K562 (cell line): Measurements from ENCODE around the gene PPP1CA. TPM values are rescaled to one million over a fixed set of nuclear protein-coding genes. Genes with fewer than 3 reads are reported as not detected.

ENCODE experiments used
- ATAC-seq: fragments of 200-7000 bp; cut with Tn5 transposase; 3 replicates; pipeline ENCODE4 v1.9.1; 2020; ENCODE audit warnings: moderate library complexity
- BruUV-seq: library from RNA; stranded (reverse); fragments of 400-500 nt; replicated peaks from 2 replicates; lab custom pipeline; 2021; lab: Mats Ljungman, UMichigan
- CTCF ChIA-PET: fragments of 300-600 bp; formaldehyde crosslinking; extraction: SDS; loops from one replicate; lab custom pipeline; 2021; ENCODE audit warnings: low intra/inter-chr PET ratio; lab: Yijun Ruan, JAX
- POLR2A ChIA-PET: fragments of 300-600, 350-650 bp; sonication (Branson Sonifier 250); formaldehyde crosslinking; extraction: SDS; loops from one replicate; lab custom pipeline; 2021; ENCODE audit warnings: antibody characterized with exemption, inconsistent platforms; lab: Yijun Ruan, JAX
- DNase-seq, 4 experiments: peaks; one replicate each; pipeline versions ENCODE4 v3.0.0 to v3.0.0-alpha.2; 2011 to 2018; ENCODE audit warnings: low spot score in 3 of 4, mixed read lengths in 3 of 4; ENCODE audit errors: extremely low read depth in 1 of 4
- FAIRE-seq: peaks from 2 replicates; lab custom pipeline; 2011; peaks lifted over from hg19 to GRCh38; lab: Jason Lieb, UNC
- H2AFZ ChIP-seq: 2 replicates; pipeline ENCODE4 v1.6.0; 2011; ENCODE audit warnings: low read depth, low read length, control low read depth, inconsistent platforms
- H3K27ac ChIP-seq: fragments of 200-600 bp; 3 replicates; pipeline ENCODE4 v1.8.0; 2011; ENCODE audit warnings: low read depth, mild to moderate bottlenecking, control low read depth, inconsistent platforms, low read length, moderate library complexity, mixed read lengths; ENCODE audit errors: extremely low read depth
- H3K27me3 ChIP-seq, 2 experiments: fragments of 300-600 bp in 1 of 2; 2 replicates in 1 of 2; 3 replicates in 1 of 2; pipeline versions ENCODE4 v1.6.0 to v1.8.0; 2011; ENCODE audit warnings: inconsistent platforms in 2 of 2, low read length in 2 of 2, mild to moderate bottlenecking in 1 of 2, mixed read lengths in 1 of 2, moderate library complexity in 1 of 2; ENCODE audit not compliant: control insufficient read depth in 2 of 2, insufficient read depth in 2 of 2
- H3K36me3 ChIP-seq: fragments of 300-600 bp; 3 replicates; pipeline ENCODE4 v1.8.0; 2011; ENCODE audit warnings: mild to moderate bottlenecking, low read length, inconsistent platforms; ENCODE audit not compliant: control insufficient read depth, insufficient read depth
- H3K4me1 ChIP-seq, 2 experiments: fragments of 200-600 bp in 1 of 2; replicated peaks in 1 of 2; 2 replicates in 1 of 2; 3 replicates in 1 of 2; pipeline versions ENCODE4 v1.5.1 to v1.8.0; 2011; ENCODE audit warnings: inconsistent platforms in 2 of 2, low read length in 2 of 2, mild to moderate bottlenecking in 1 of 2, mixed read lengths in 1 of 2, moderate library complexity in 1 of 2; ENCODE audit not compliant: control insufficient read depth in 2 of 2, insufficient read depth in 2 of 2
- H3K4me2 ChIP-seq: 2 replicates; pipeline ENCODE4 v1.6.1; 2011; ENCODE audit warnings: low read length, control low read depth, inconsistent platforms, mixed read lengths; ENCODE audit not compliant: insufficient read depth
- H3K4me3 ChIP-seq: fragments of 200-600 bp; sonication (generic), shearing (Covaris generic); 2 replicates; pipeline ENCODE4 v1.5.1; 2016; ENCODE audit warnings: control low read depth, inconsistent platforms
- H3K79me2 ChIP-seq: fragments of 200-600 bp; 3 replicates; pipeline ENCODE4 v1.8.0; 2011; ENCODE audit warnings: low read length, inconsistent platforms; ENCODE audit not compliant: control insufficient read depth, insufficient read depth
- H3K9ac ChIP-seq, 2 experiments: 2 replicates each; pipeline versions ENCODE4 v1.6.0 to v1.6.1; 2011; ENCODE audit warnings: low read depth in 2 of 2, low read length in 2 of 2, control low read depth in 1 of 2, inconsistent platforms in 1 of 2, mild to moderate bottlenecking in 1 of 2, mixed read lengths in 1 of 2; ENCODE audit not compliant: insufficient read depth in 1 of 2
- H3K9me1 ChIP-seq: one replicate; pipeline ENCODE4 v1.6.0; 2011; ENCODE audit warnings: inconsistent platforms, mild to moderate bottlenecking, low read length, moderate library complexity; ENCODE audit not compliant: control insufficient read depth, insufficient read depth
- H3K9me3 ChIP-seq: replicated peaks from 2 replicates; pipeline ENCODE4 v1.5.1; 2011; ENCODE audit warnings: low read depth, low read length, inconsistent platforms; ENCODE audit not compliant: control insufficient read depth, insufficient read depth
- H4K20me1 ChIP-seq: replicated peaks from 2 replicates; pipeline ENCODE4 v1.6.1; 2011; ENCODE audit warnings: low read length, inconsistent platforms, mixed read lengths; ENCODE audit not compliant: control insufficient read depth, insufficient read depth
- BRF1 ChIP-seq: IDR thresholded peaks from 3 replicates; pipeline ENCODE4 v1.6.1; 2011; ENCODE audit warnings: borderline replicate concordance, mild to moderate bottlenecking; ENCODE audit not compliant: insufficient read length; ENCODE audit errors: extremely low read depth
- DIDO1 ChIP-seq: fragments of 450-650 bp; IDR thresholded peaks from 2 replicates; pipeline ENCODE4 v1.6.1; 2016; ENCODE audit warnings: low read depth, missing biosample characterization, missing genetic modification characterization
- DPF2 ChIP-seq: fragments of 450-650 bp; IDR thresholded peaks from 2 replicates; pipeline ENCODE4 v1.6.1; 2016
- ELK1 ChIP-seq: sonication (generic); formaldehyde crosslinking; IDR thresholded peaks from 2 replicates; pipeline ENCODE4 v1.8.1; 2022; ENCODE audit warnings: missing genetic modification reagents
- ESRRA ChIP-seq: fragments of 450-650 bp; IDR thresholded peaks from 2 replicates; pipeline ENCODE4 v1.6.1; 2014; ENCODE audit warnings: low read depth, mild to moderate bottlenecking, moderate library complexity, borderline replicate concordance
- MAZ ChIP-seq, 2 experiments: fragments of 450-650 bp in 1 of 2; sonication (generic) in 1 of 2; formaldehyde crosslinking; IDR thresholded peaks in 1 of 2; conservative IDR thresholded peaks in 1 of 2; 2 replicates each; pipeline versions ENCODE4 v1.4.0 to v1.5.0; 2020; ENCODE audit warnings: mild to moderate bottlenecking in 1 of 2, missing genetic modification reagents in 1 of 2
- MBD2 ChIP-seq: sonication (generic); IDR thresholded peaks from 2 replicates; pipeline ENCODE4 v1.6.1; 2016; ENCODE audit warnings: low read depth, borderline replicate concordance
- MLLT1 ChIP-seq, 2 experiments: fragments of 450-650 bp; IDR thresholded peaks; 2 replicates each; pipeline ENCODE4 v1.6.1; 2016
- POLR2G ChIP-seq: fragments of 200-400 bp; formaldehyde crosslinking; IDR thresholded peaks from 2 replicates; pipeline ENCODE4 v1.6.1; 2017; ENCODE audit warnings: low read depth, mild to moderate bottlenecking, antibody characterized with exemption, low read length, moderate library complexity
- PTRF ChIP-seq: fragments of 450-650 bp; IDR thresholded peaks from 2 replicates; pipeline ENCODE4 v1.6.1; 2016; ENCODE audit warnings: mild to moderate bottlenecking, missing genetic modification characterization, missing compliant biosample characterization
- RBFOX2 ChIP-seq: fragments of 200-400 bp; formaldehyde crosslinking; IDR thresholded peaks from 2 replicates; pipeline ENCODE4 v1.6.1; 2017; ENCODE audit warnings: low read depth, mild to moderate bottlenecking, low read length, moderate library complexity
- UBTF ChIP-seq, 2 experiments: IDR thresholded peaks; 2 replicates each; pipeline ENCODE4 v1.6.1; 2012; ENCODE audit warnings: improper control_type of control experiment in 2 of 2, low read depth in 2 of 2, low read length in 2 of 2, borderline replicate concordance in 1 of 2
- ZNF224 ChIP-seq: sonication (generic); formaldehyde crosslinking; IDR thresholded peaks from 2 replicates; pipeline ENCODE4 v1.8.0; 2022; ENCODE audit warnings: mild to moderate bottlenecking, missing genetic modification reagents
- ZNF324 ChIP-seq: fragments of 250-450 bp; sonication (Bioruptor Pico); IDR thresholded peaks from 2 replicates; pipeline ENCODE4 v1.4.0; 2020; ENCODE audit warnings: mild to moderate bottlenecking
- ZNF354B ChIP-seq: fragments of 250-450 bp; sonication (Bioruptor Pico); IDR thresholded peaks from 2 replicates; pipeline ENCODE4 v1.4.0; 2020
- ZNF436 ChIP-seq: fragments of 250-450, 450-650 bp; sonication (Bioruptor Pico); formaldehyde crosslinking; IDR thresholded peaks from 2 replicates; pipeline ENCODE4 v1.7.0; 2020; ENCODE audit warnings: mild to moderate bottlenecking
- ZNF778 ChIP-seq: fragments of 450-650 bp; formaldehyde crosslinking; IDR thresholded peaks from 2 replicates; pipeline ENCODE4 v1.4.0; 2020; ENCODE audit warnings: mild to moderate bottlenecking, moderate library complexity
- WGBS: fragments of 100-300 bp; shearing (Covaris generic); methylation state at CpG from one replicate; pipeline ENCODE4 v1.1.6; 2016; ENCODE audit warnings: low coverage, mixed read lengths; ENCODE audit not compliant: insufficient coverage; ENCODE audit errors: missing lambda C conversion rate; 5-methylcytosine and 5-hydroxymethylcytosine counted together
- in situ Hi-C: fragments of 300-500 bp; cut with MboI; formaldehyde crosslinking; loops from 4 replicates; pipeline ENCODE4 v1.15.0; 2018; ENCODE audit warnings: inconsistent platforms, mixed read lengths
- intact Hi-C: fragments of 100-400 bp; cut with micrococcal nuclease; formaldehyde crosslinking; loops from 2 replicates; pipeline ENCODE4 v1.14.2; 2022
- polyA plus RNA-seq, 8 experiments: library from polyadenylated mRNA; depleted of rRNA in 4 of 8; stranded (reverse) in 5 of 8; unstranded in 3 of 8; fragments of >200 nt; fragmentation: Nextera tagmentation in 2 of 8; fragmentation: Illumina TruSeq in 1 of 8; extraction: Ambion mirVana in 2 of 8; extraction: Trizol in 1 of 8; gene quantifications; 2 replicates each; pipeline versions ENCODE4 v1.2.1 to v1.2.3, GENCODE V29; 2011 to 2014; ENCODE audit warnings: inconsistent platforms in 1 of 8, missing spikeins in 1 of 8
- total RNA-seq, 7 experiments: library from RNA; depleted of rRNA in 6 of 7; stranded (reverse); fragments of >200 nt in 6 of 7; fragmentation: Illumina TruSeq in 2 of 7; extraction: Trizol in 2 of 7; gene quantifications; 2 replicates each; pipeline versions ENCODE4 v1.2.1 to v1.2.3, GENCODE V29; 2011 to 2021; ENCODE audit warnings: low replicate concordance in 1 of 7

The PPP1CA gene
- total and polyA plus RNA-seq, 9 of the 15 experiments (the other 6 are each of a cell fraction or from before 2014, with no cell fraction given): 18.2 to 242 (median 188) TPM

GRCh38 chr11:67441098-67441563, 39.5 kb upstream of the PPP1CA start:
- H3K4me2 ChIP-seq: no peak overlapping the region
- H3K4me1 ChIP-seq: peaks cover 14 to 83% of the 10 kb centered on the region in 2 experiments
- H3K4me3 ChIP-seq: no peak overlapping the region
- peaks cover 52% of the 10 kb centered on the region; the same call in 2 of the 3 replicates for H3K36me3 ChIP-seq
- no peak overlapping the region for H2AFZ ChIP-seq
- peak overlapping the region in 1 of 2 experiments; percentile 73; a peak in 1 of 4 replicates for H3K9ac ChIP-seq
- in situ Hi-C loops: no loop called here
- FAIRE-seq (no peak), ATAC-seq (no peak), DNase-seq (no peak)
- no peaks in the 10 kb centered on the region for H3K9me1 ChIP-seq
- CTCF ChIA-PET: no interaction called here
- POLR2A ChIA-PET: interaction anchor here (0.6 to 1.2 kb wide), 7 partner anchors 9 to 360 kb away, joined by 3 to 6 read pairs (median 3); partner anchors contain the start of gene TBC1D10C
- peaks cover 13% of the 10 kb centered on the region for H3K79me2 ChIP-seq
- H4K20me1 ChIP-seq: no peaks in the 10 kb centered on the region
- H3K27ac ChIP-seq: no peak overlapping the region
- intact Hi-C loops: no loop called here
- 93% methylated on average over 14 of the region's 21 CpGs for WGBS
- H3K27me3 ChIP-seq: no peaks in the 10 kb centered on the region
- no peaks in the 10 kb centered on the region for H3K9me3 ChIP-seq
- BruUV-seq: no TSS peak
- TF ChIP-seq DIDO1 (no peak), RBFOX2 (0 out of 2 replicates have a peak, but pooled peaks have one; percentile 30), ZNF778 (no peak), PTRF (tag) (no peak), DPF2 (no peak), UBTF (IDR thresholded peaks at IDR 0.05; ENCODE audit: borderline replicate concordance in 1 of 2, low read depth in 2 of 2, low read length in 2 of 2) (no peak), ZNF436 (CRISPR knock-in tag) (no peak), MBD2 (no peak), BRF1 (no peak), POLR2G (peak; percentile 60), MAZ (CRISPR knock-in tag; conservative IDR thresholded peaks at IDR 0.05 in 1 of 2, IDR thresholded peaks at IDR 0.05 in 1 of 2) (no peak), ESRRA (no peak), ZNF224 (CRISPR knock-in tag) (no peak), ELK1 (CRISPR knock-in tag) (no peak), MLLT1 (IDR thresholded peaks at IDR 0.05) (no peak), ZNF324 (no peak), ZNF354B (CRISPR knock-in tag) (no peak)
